ENCODE results near the gene GGA3.

GGA3 gene

GRCh38 chr17:75301502-75302206 lies 40.2 kb upstream of the GGA3 start:
- no peak for DNase-seq
- no peak overlapping the region for H2AFZ ChIP-seq (ENCODE audit: low read length)
- H3K79me2 ChIP-seq (ENCODE audit: low read length) = no peaks in the 10 kb centered on the region
- no peak overlapping the region for H3K27ac ChIP-seq (ENCODE audit: low read length)
- no peaks in the 10 kb centered on the region for H3K9me2 ChIP-seq (replicated peaks; ENCODE audit: insufficient read depth, low read length)
- H4K20me1 ChIP-seq (ENCODE audit: insufficient read depth, low read length) = no peaks in the 10 kb centered on the region
- peaks cover 4% of the 10 kb centered on the region; the same call in 1 of the 2 replicates for H3K4me1 ChIP-seq (ENCODE audit: low read length)
- TF ChIP-seq EZH2phosphoT487 (IDR thresholded peaks at IDR 0.05; ENCODE audit: low read length) = no peak
- no peak for TF ChIP-seq CTCF (IDR thresholded peaks at IDR 0.05; ENCODE audit: low read length)
- no peak for TF ChIP-seq EZH2 (optimal IDR thresholded peaks at IDR 0.05; ENCODE audit: low read depth, low read length)
- H3K9me3 ChIP-seq (replicated peaks; ENCODE audit: insufficient read depth, low read length) = no peaks in the 10 kb centered on the region
- no peak overlapping the region for H3K4me3 ChIP-seq (ENCODE audit: low read length)
- no peaks in the 10 kb centered on the region for H3K36me3 ChIP-seq (replicated peaks; ENCODE audit: insufficient read depth, low read length)
- H3K9ac ChIP-seq (ENCODE audit: low read length) = no peak overlapping the region
- H3K4me2 ChIP-seq (ENCODE audit: low read depth, low read length) = no peak overlapping the region
- no peaks in the 10 kb centered on the region for H3K27me3 ChIP-seq (replicated peaks; ENCODE audit: insufficient read depth, low read length)
- peaks cover 20% of the 10 kb centered on the region for H3F3A ChIP-seq (ENCODE audit: insufficient read depth, low read length)

DNA sequence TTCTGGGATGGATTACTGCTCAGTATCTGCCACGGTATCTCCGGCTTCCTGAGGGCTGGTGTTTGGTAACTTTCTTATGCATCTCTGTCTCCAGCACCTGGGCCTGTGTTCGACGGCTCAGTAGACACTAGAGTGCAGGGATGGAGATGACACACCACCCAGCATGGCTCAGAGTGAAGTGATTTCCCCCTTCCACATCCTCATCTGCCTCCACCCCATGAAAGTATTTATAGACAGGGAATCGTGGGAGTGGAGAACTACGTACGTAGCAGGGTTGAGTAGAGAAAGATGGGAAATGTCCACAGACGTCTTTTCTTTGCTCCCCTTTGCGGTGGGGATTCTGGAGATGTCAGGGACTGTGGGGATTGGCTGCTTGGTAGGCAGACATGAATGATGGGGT lies 39.6 kb upstream of the GGA3 start:
- Histone ChIP-seq H3K4me2 (ENCODE audit: low read depth, low read length) (no peak overlapping the region), H3K4me1 (ENCODE audit: low read length) (peaks cover 8% of the 10 kb centered on the region; the same call in 1 of the 2 replicates), H3K27me3 (replicated peaks; ENCODE audit: insufficient read depth, low read length) (no peaks in the 10 kb centered on the region), H3K9me2 (replicated peaks; ENCODE audit: insufficient read depth, low read length) (no peaks in the 10 kb centered on the region), H3K4me3 (ENCODE audit: low read length) (no peak overlapping the region), H3K9me3 (replicated peaks; ENCODE audit: insufficient read depth, low read length) (no peaks in the 10 kb centered on the region), H3K27ac (ENCODE audit: low read length) (no peak overlapping the region), H3F3A (ENCODE audit: insufficient read depth, low read length) (peaks cover 26% of the 10 kb centered on the region), H4K20me1 (ENCODE audit: insufficient read depth, low read length) (no peaks in the 10 kb centered on the region), H3K9ac (ENCODE audit: low read length) (no peak overlapping the region), H3K79me2 (ENCODE audit: low read length) (no peaks in the 10 kb centered on the region), H2AFZ (ENCODE audit: low read length) (no peak overlapping the region), H3K36me3 (replicated peaks; ENCODE audit: insufficient read depth, low read length) (no peaks in the 10 kb centered on the region)
- no peak for DNase-seq
- TF ChIP-seq EZH2phosphoT487 (IDR thresholded peaks at IDR 0.05; ENCODE audit: low read length) (no peak), CTCF (IDR thresholded peaks at IDR 0.05; ENCODE audit: low read length) (no peak), EZH2 (optimal IDR thresholded peaks at IDR 0.05; ENCODE audit: low read depth, low read length) (no peak)

GRCh38 chr17:75300280-75300679 lies 38.9 kb upstream of the GGA3 start:
- H3K4me3 ChIP-seq (ENCODE audit: low read length) = no peak overlapping the region
- H3K4me2 ChIP-seq (ENCODE audit: low read depth, low read length) = no peak overlapping the region
- no peak overlapping the region for H2AFZ ChIP-seq (ENCODE audit: low read length)
- no peaks in the 10 kb centered on the region for H4K20me1 ChIP-seq (ENCODE audit: insufficient read depth, low read length)
- no peak overlapping the region for H3K9ac ChIP-seq (ENCODE audit: low read length)
- H3K9me3 ChIP-seq (replicated peaks; ENCODE audit: insufficient read depth, low read length) = no peaks in the 10 kb centered on the region
- no peak for TF ChIP-seq CTCF (IDR thresholded peaks at IDR 0.05; ENCODE audit: low read length)
- TF ChIP-seq EZH2phosphoT487 (IDR thresholded peaks at IDR 0.05; ENCODE audit: low read length) = no peak
- no peak for TF ChIP-seq EZH2 (optimal IDR thresholded peaks at IDR 0.05; ENCODE audit: low read depth, low read length)
- DNase-seq = no peak
- peaks cover 15% of the 10 kb centered on the region for H3K4me1 ChIP-seq (ENCODE audit: low read length)
- H3K27ac ChIP-seq (ENCODE audit: low read length) = no peak overlapping the region
- H3K79me2 ChIP-seq (ENCODE audit: low read length) = no peaks in the 10 kb centered on the region
- H3K9me2 ChIP-seq (replicated peaks; ENCODE audit: insufficient read depth, low read length) = no peaks in the 10 kb centered on the region
- H3F3A ChIP-seq (ENCODE audit: insufficient read depth, low read length) = peaks cover 34% of the 10 kb centered on the region
- H3K27me3 ChIP-seq (replicated peaks; ENCODE audit: insufficient read depth, low read length) = no peaks in the 10 kb centered on the region
- no peaks in the 10 kb centered on the region for H3K36me3 ChIP-seq (replicated peaks; ENCODE audit: insufficient read depth, low read length)

Measured in MM.1S (cell line).